Measurements from ENCODE around the gene PLXNA4. TPM values are rescaled to one million over a fixed set of nuclear protein-coding genes. Genes with fewer than 3 reads are reported as not detected.
A peak's percentile ranks its signal among the peaks of the same experiment; 100 is the strongest.

PLXNA4 gene
- total and polyA plus RNA-seq, 2 experiments from 2014 or later, result 7.3 to 33.3 TPM

GRCh38 chr7:132519936-132520335 is 56.3 kb downstream of the PLXNA4 start:
- no peak overlapping the region for H3K27ac ChIP-seq
- H3K27me3 ChIP-seq, result no peaks in the 10 kb centered on the region
- peak; percentile 28 to 49 for DNase-seq (ENCODE audit: low read depth in 1 of 2, low spot score in 1 of 2)
- H3K4me1 ChIP-seq (ENCODE audit: low read depth), result peaks cover 6% of the 10 kb centered on the region
- H3K9me3 ChIP-seq (ENCODE audit: low read depth), result no peaks in the 10 kb centered on the region
- TF ChIP-seq CTCF (IDR thresholded peaks at IDR 0.05; ENCODE audit: low read depth, low read length), result no peak
- no peaks in the 10 kb centered on the region for H3K36me3 ChIP-seq
- no peak overlapping the region for H3K4me3 ChIP-seq

DNA sequence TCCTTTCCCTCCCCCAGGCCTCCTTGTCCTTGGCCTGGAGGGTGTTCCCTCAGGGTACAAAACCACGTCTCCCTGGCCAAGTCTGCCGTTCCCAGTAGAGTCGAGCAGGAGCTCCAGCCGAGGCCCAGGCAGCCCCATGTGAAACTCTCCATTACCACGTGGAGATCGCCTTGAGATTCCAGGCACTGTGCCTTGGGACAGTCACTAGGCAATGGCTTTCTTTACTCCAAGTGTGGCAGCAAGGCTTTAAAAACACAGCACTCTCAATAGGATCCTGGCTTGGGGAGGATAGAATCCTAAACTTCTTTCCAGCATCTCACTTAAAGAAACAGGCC is 57.5 kb downstream of the PLXNA4 start:
- TF ChIP-seq CTCF (IDR thresholded peaks at IDR 0.05; ENCODE audit: low read depth, low read length), result no peak
- H3K4me1 ChIP-seq (ENCODE audit: low read depth), result peaks cover 6% of the 10 kb centered on the region
- H3K27ac ChIP-seq, result no peak overlapping the region
- DNase-seq (ENCODE audit: low read depth in 1 of 2, low spot score in 1 of 2), result no peak
- no peaks in the 10 kb centered on the region for H3K27me3 ChIP-seq
- no peak overlapping the region for H3K4me3 ChIP-seq
- H3K36me3 ChIP-seq, result no peaks in the 10 kb centered on the region
- H3K9me3 ChIP-seq (ENCODE audit: low read depth), result no peaks in the 10 kb centered on the region

GRCh38 chr7:132518102-132518838 is 58.0 kb downstream of the PLXNA4 start:
- peak; percentile 46 for TF ChIP-seq CTCF (IDR thresholded peaks at IDR 0.05; ENCODE audit: low read depth, low read length)
- Histone ChIP-seq H3K4me1 (ENCODE audit: low read depth) (peaks cover 6% of the 10 kb centered on the region), H3K27ac (no peak overlapping the region), H3K27me3 (no peaks in the 10 kb centered on the region), H3K4me3 (no peak overlapping the region), H3K36me3 (no peaks in the 10 kb centered on the region), H3K9me3 (ENCODE audit: low read depth) (no peaks in the 10 kb centered on the region)
- DNase-seq (ENCODE audit: low read depth in 1 of 2, low spot score in 1 of 2), result no peak

- H3K27ac ChIP-seq, result no peak overlapping the region
- DNase-seq (ENCODE audit: low read depth in 1 of 2, low spot score in 1 of 2), result peak in 1 of 2 donors; percentile 61
These were observed 60.0 kb downstream of the PLXNA4 start for GRCh38 chr7:132516042-132516840.

DNA sequence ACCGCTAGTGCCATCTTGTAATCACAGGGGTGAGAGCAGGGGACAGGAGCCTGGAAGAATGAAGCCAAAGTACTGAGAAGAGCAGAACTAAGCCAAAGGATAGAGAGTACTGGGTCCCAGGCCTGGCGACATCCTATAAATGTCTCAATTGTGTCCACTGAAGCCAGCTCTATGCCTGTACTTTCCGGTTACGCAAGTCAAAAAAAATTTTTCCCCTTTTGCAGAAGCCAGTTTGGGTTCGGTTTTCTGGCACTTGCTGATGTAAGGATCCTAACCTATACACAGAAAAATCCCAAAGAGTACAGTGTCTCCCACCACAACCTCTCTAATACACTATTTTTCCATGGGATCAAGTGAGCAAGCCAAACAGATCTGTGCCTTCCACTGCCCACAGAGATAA is 61.1 kb downstream of the PLXNA4 start:
- TF ChIP-seq CTCF (IDR thresholded peaks at IDR 0.05; ENCODE audit: low read depth, low read length), result no peak
- peaks cover 11% of the 10 kb centered on the region for H3K4me1 ChIP-seq (ENCODE audit: low read depth)
- no peak overlapping the region for H3K4me3 ChIP-seq
- H3K36me3 ChIP-seq, result no peaks in the 10 kb centered on the region
- no peak for DNase-seq (ENCODE audit: low read depth in 1 of 2, low spot score in 1 of 2)
- no peak overlapping the region for H3K27ac ChIP-seq
- H3K27me3 ChIP-seq, result no peaks in the 10 kb centered on the region
- no peaks in the 10 kb centered on the region for H3K9me3 ChIP-seq (ENCODE audit: low read depth)

More at GRCh38 chr7:132516042-132516840, 60.0 kb downstream of the PLXNA4 start:
- Histone ChIP-seq H3K9me3 (ENCODE audit: low read depth) (no peaks in the 10 kb centered on the region), H3K27me3 (no peaks in the 10 kb centered on the region), H3K4me3 (no peak overlapping the region), H3K36me3 (no peaks in the 10 kb centered on the region), H3K4me1 (ENCODE audit: low read depth) (peaks cover 7% of the 10 kb centered on the region)
- no peak for TF ChIP-seq CTCF (IDR thresholded peaks at IDR 0.05; ENCODE audit: low read depth, low read length)
